Measurements from ENCODE around the gene CRYL1. TPM values are rescaled to one million over a fixed set of nuclear protein-coding genes. Genes with fewer than 3 reads are reported as not detected.

CRYL1 gene
- total RNA-seq, 3 donors from 2014 or later: 27.5 to 68.3 (median 29.0) TPM

GRCh38 chr13:20441056-20441455, 84.6 kb downstream of the CRYL1 start:
- TF ChIP-seq POLR2AphosphoS5 (IDR thresholded peaks at IDR 0.05) (no peak), CTCF (IDR thresholded peaks at IDR 0.05) (no peak), POLR2A (IDR thresholded peaks at IDR 0.05) (no peak)
- H3K27ac ChIP-seq: no peak overlapping the region
- no peaks in the 10 kb centered on the region for H3K4me1 ChIP-seq
- H3K36me3 ChIP-seq: no peaks in the 10 kb centered on the region
- intact Hi-C loops (cut with DNase I; ENCODE audit: low total_unique reads): no loop called here
- DNase-seq (ENCODE audit: low spot score in 2 of 2): no peak
- H3K27me3 ChIP-seq: no peaks in the 10 kb centered on the region
- H3K9me3 ChIP-seq: no peaks in the 10 kb centered on the region
- no peak overlapping the region for H3K4me3 ChIP-seq

GRCh38 chr13:20439261-20439660, 86.4 kb downstream of the CRYL1 start:
- H3K9me3 ChIP-seq: no peaks in the 10 kb centered on the region
- no peaks in the 10 kb centered on the region for H3K4me1 ChIP-seq
- H3K27ac ChIP-seq: no peak overlapping the region
- no peaks in the 10 kb centered on the region for H3K27me3 ChIP-seq
- intact Hi-C loops (cut with DNase I; ENCODE audit: low total_unique reads): loop anchor here (5.0 kb wide), 1 partner anchor 588 kb away; no protein-coding TSS in a partner anchor
- H3K4me3 ChIP-seq: no peak overlapping the region
- TF ChIP-seq CTCF (IDR thresholded peaks at IDR 0.05) (no peak), POLR2AphosphoS5 (IDR thresholded peaks at IDR 0.05) (no peak)
- no peaks in the 10 kb centered on the region for H3K36me3 ChIP-seq
- DNase-seq (ENCODE audit: low spot score in 2 of 2): no peak

GRCh38 chr13:20438801-20439200, 86.9 kb downstream of the CRYL1 start:
- no peak for DNase-seq (ENCODE audit: low spot score in 2 of 2)
- no peaks in the 10 kb centered on the region for H3K36me3 ChIP-seq
- H3K27ac ChIP-seq: no peak overlapping the region
- no peak overlapping the region for H3K4me3 ChIP-seq
- TF ChIP-seq POLR2A (IDR thresholded peaks at IDR 0.05) (no peak), POLR2AphosphoS5 (IDR thresholded peaks at IDR 0.05) (no peak), CTCF (IDR thresholded peaks at IDR 0.05) (no peak)
- intact Hi-C loops (cut with DNase I; ENCODE audit: low total_unique reads): loop anchor here (5.0 kb wide), 1 partner anchor 588 kb away; no protein-coding TSS in a partner anchor
- H3K27me3 ChIP-seq: no peaks in the 10 kb centered on the region
- H3K4me1 ChIP-seq: no peaks in the 10 kb centered on the region
- H3K9me3 ChIP-seq: no peaks in the 10 kb centered on the region

- H3K36me3 ChIP-seq: no peaks in the 10 kb centered on the region
These were observed 89.2 kb downstream of the CRYL1 start for GRCh38 chr13:20436505-20436904.

More at GRCh38 chr13:20436505-20436904, 89.2 kb downstream of the CRYL1 start:
- TF ChIP-seq CTCF (IDR thresholded peaks at IDR 0.05) (no peak), POLR2AphosphoS5 (IDR thresholded peaks at IDR 0.05) (no peak), POLR2A (IDR thresholded peaks at IDR 0.05) (no peak)
- H3K4me1 ChIP-seq: no peaks in the 10 kb centered on the region
- H3K27me3 ChIP-seq: no peaks in the 10 kb centered on the region
- H3K9me3 ChIP-seq: no peaks in the 10 kb centered on the region
- H3K27ac ChIP-seq: no peak overlapping the region
- intact Hi-C loops (cut with DNase I; ENCODE audit: low total_unique reads): loop anchor here (5.0 kb wide), 1 partner anchor 591 kb away; no protein-coding TSS in a partner anchor
- no peak for DNase-seq (ENCODE audit: low spot score in 2 of 2)
- H3K4me3 ChIP-seq: no peak overlapping the region

Measured in breast epithelium (tissue), 4 donors.